HCT116 (cell line): ENCODE data around the gene XKR7.

Source experiments
- CEBPB ChIP-seq: IDR thresholded peaks from 2 replicates; pipeline ENCODE4 v1.6.1; 2012; ENCODE audit warnings: low read depth
- POLR2A ChIP-seq: IDR thresholded peaks from 2 replicates; pipeline ENCODE4 v1.7.0; 2011; ENCODE audit warnings: borderline replicate concordance; ENCODE audit not compliant: insufficient read depth, insufficient read length; ENCODE audit errors: extremely low read depth
- POLR2AphosphoS5 ChIP-seq: IDR thresholded peaks from 2 replicates; pipeline ENCODE4 v1.6.1; 2011; ENCODE audit warnings: mild to moderate bottlenecking, low read depth, low read length, moderate library complexity
- RAD21 ChIP-seq: IDR thresholded peaks from 2 replicates; pipeline ENCODE4 v1.6.1; 2012; ENCODE audit warnings: low read depth, mild to moderate bottlenecking
- SIN3A ChIP-seq: IDR thresholded peaks from 2 replicates; pipeline ENCODE4 v1.6.1; 2012; ENCODE audit warnings: low read depth
- TCF7L2 ChIP-seq: IDR thresholded peaks from 2 replicates; pipeline ENCODE4 v1.7.0; 2011; ENCODE audit warnings: borderline replicate concordance, inconsistent platforms; ENCODE audit not compliant: insufficient read depth, insufficient read length; ENCODE audit errors: extremely low read depth
- ZNF274 ChIP-seq: fragments of 200-500 bp; sonication (Bioruptor generic); IDR thresholded peaks from 2 replicates; pipeline ENCODE4 v1.6.1; 2014; ENCODE audit warnings: mild to moderate bottlenecking, low read depth, low read length, inconsistent platforms
- TF ChIP-seq, protein P1 (sequence below), 3 experiments: fragments of 200-600 bp in 1 of 3; sonication (generic) in 1 of 3; IDR thresholded peaks in 2 of 3; conservative IDR thresholded peaks in 1 of 3; 2 replicates each; pipeline ENCODE4 v1.5.1; 2012 to 2017; ENCODE audit warnings: low read depth in 2 of 3, low read length in 2 of 3, antibody characterized with exemption in 1 of 3, borderline replicate concordance in 1 of 3, control low read depth in 1 of 3, mild to moderate bottlenecking in 1 of 3, mixed read lengths in 1 of 3, mixed run types in 1 of 3, moderate library complexity in 1 of 3; ENCODE audit not compliant: insufficient read depth in 1 of 3

GRCh38 chr20:32045999-32046398, 78.0 kb downstream of the XKR7 start:
- TF ChIP-seq RAD21: no peak
- TF ChIP-seq POLR2A: no peak
- TF ChIP-seq, protein P1, sequence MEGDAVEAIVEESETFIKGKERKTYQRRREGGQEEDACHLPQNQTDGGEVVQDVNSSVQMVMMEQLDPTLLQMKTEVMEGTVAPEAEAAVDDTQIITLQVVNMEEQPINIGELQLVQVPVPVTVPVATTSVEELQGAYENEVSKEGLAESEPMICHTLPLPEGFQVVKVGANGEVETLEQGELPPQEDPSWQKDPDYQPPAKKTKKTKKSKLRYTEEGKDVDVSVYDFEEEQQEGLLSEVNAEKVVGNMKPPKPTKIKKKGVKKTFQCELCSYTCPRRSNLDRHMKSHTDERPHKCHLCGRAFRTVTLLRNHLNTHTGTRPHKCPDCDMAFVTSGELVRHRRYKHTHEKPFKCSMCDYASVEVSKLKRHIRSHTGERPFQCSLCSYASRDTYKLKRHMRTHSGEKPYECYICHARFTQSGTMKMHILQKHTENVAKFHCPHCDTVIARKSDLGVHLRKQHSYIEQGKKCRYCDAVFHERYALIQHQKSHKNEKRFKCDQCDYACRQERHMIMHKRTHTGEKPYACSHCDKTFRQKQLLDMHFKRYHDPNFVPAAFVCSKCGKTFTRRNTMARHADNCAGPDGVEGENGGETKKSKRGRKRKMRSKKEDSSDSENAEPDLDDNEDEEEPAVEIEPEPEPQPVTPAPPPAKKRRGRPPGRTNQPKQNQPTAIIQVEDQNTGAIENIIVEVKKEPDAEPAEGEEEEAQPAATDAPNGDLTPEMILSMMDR (IDR thresholded peaks at IDR 0.05 in 2 of 3, conservative IDR thresholded peaks at IDR 0.05 in 1 of 3; ENCODE audit: borderline replicate concordance in 1 of 3, insufficient read depth in 1 of 3, low read depth in 2 of 3, low read length in 2 of 3): no peak
- TF ChIP-seq ZNF274: no peak
- no peak for TF ChIP-seq POLR2AphosphoS5
- no peak for TF ChIP-seq CEBPB
- no peak for TF ChIP-seq TCF7L2
- no peak for TF ChIP-seq SIN3A
